Endometrial microvascular endothelial cells (primary cell): Measurements from ENCODE around the gene KIF2A. TPM values are rescaled to one million over a fixed set of nuclear protein-coding genes. Genes with fewer than 3 reads are reported as not detected.
"Not testable (repeated sequence)": the region's sequence is repeated elsewhere in the genome, so short reads cannot be mapped to it uniquely, and the experiment has no call there.

Experiments
- in situ Hi-C: cut with HindIII; loops from 2 replicates; pipeline ENCODE4 v1.10.0; 2017; ENCODE audit warnings: low sequenced_read_pairs, low pct_unique_long_range_greater_than_20kb; ENCODE audit errors: inconsistent ontology term
- total RNA-seq: library from RNA; depleted of rRNA; stranded (reverse); fragments of >200 nt; gene quantifications from one replicate; pipeline ENCODE4 v1.2.3, GENCODE V29; 2015; ENCODE audit errors: inconsistent ontology term

Gene KIF2A
- total RNA-seq, 1 donor from 2014 or later, result 44.0 TPM

- in situ Hi-C loops, result no loop called here
Observed at GRCh38 chr5:62287237-62287636, 18.8 kb upstream of the KIF2A start.

DNA sequence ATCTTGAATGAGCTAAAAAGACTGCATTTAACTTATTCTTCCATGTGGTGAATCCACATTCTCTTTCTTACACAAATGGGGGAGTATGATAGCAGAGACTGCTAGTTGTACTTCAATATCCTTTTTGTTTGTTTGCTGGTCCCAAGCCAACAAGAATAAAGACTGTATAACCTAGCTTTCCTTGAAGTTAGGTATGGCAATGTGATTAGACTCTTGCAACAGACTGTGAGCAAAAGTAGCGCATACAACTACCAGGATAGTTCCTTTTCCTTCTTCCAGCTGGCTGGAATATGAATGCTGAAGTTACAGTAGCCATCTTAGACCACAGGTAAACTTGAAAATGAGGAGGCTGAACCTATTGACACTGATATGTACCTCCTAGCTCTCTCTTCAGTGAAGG, 17.9 kb upstream of the KIF2A start:
- in situ Hi-C loops, result no loop called here

DNA sequence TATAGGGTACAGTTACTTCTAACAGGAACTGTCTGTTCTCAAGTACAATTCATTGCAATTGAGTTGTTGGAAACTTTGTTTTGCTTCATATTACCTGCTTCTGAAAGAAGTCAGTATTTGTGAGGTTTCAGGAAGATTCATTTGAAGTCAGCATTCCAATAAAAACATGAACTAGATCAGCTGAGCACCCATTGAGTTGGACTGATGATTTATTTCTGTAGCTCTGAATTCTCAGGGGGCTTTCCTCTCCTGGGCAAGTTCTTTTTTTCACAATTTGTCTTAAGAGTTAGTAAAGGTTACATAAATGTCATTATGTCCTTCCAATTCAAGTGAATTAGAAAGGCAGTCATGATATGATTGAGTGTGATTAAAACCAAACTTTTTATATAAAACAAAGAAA, 16.2 kb upstream of the KIF2A start:
- in situ Hi-C loops, result no loop called here

DNA sequence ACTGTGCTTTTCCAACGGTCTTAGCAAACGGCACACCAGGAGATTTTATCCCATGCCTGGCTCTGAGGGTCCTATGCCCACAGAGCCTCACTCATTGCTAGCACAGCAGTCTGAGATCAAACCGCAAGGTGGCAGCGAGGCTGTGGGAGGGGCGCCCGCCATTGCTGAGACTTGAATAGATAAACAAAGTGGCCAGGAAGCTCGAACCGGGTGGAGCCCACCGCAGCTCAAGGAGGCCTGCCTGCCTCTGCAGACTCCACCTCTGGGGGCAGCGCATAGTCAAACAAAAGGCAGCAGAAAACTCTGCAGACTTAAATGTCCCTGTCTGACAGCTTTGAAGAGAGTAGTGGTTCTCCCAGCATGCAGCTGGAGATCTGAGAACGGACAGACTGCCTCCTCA, 14.2 kb upstream of the KIF2A start:
- in situ Hi-C loops, result not testable (repeated sequence)

- in situ Hi-C loops, result no loop called here
Observed at GRCh38 chr5:62296998-62297397, 9.0 kb upstream of the KIF2A start.

DNA sequence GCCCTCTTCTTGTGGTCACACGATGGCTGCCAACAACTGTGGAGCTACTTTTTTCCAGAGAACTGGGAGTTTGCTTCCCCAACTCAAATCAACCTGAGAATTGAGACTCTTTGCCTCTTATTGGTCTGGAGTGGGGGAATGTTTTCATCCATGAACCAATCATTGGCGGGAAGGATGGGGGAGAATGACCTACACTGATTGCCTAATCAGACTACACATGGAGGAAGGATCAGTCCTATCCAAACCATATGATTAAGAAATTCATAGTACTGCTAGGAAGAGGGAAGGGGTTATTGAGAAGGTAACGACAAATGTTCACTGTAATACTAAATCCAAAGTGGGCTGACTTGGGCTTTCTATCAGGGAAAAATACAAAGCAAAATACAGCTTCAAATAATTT, 7.9 kb upstream of the KIF2A start:
- in situ Hi-C loops, result no loop called here

DNA sequence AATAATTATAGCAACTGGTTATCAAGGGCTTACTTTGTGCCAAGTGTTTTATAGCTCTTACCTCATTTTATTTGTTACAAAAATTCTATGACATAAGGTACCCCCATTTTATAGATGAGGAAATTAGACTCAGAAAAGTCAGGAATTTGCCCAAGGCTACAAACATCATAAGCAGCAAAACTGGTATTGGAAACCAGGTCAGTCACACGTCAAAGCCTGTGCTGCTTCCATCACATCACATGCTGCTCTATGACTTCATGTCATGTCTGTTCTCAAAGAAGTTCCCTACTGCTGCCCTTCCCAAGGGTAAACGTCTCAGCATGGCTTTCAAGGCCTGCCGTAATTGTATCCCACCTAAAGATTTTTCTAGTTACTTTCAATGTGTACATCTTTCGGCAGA, 6.9 kb upstream of the KIF2A start:
- in situ Hi-C loops, result no loop called here

DNA sequence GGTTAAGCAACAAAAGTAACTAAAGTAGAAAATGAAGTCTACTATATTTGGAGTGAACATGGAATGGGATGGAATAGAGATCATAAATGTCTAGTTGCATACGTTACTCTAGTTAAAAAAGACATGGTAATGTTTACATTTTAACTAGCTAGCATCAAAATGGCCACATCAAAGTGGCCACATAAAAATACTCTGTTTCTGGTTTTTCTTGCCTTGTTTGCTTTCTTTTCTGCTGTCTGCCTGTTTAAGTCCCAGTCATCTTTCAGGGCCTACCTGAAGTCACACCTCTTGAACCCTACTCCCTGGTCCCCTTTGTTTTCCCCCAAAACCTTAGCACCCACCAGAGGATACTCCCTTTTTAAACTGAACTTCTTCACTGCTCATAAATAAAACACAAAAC, 6.4 kb upstream of the KIF2A start:
- in situ Hi-C loops, result no loop called here

GRCh38 chr5:62305358-62305714, 670 bp upstream of the KIF2A start:
- in situ Hi-C loops, result no loop called here

GRCh38 chr5:62306323-62306895, 403 bp downstream of the KIF2A start:
- in situ Hi-C loops, result no loop called here

GRCh38 chr5:62306896-62307689, 1.1 kb downstream of the KIF2A start:
- in situ Hi-C loops, result no loop called here

- in situ Hi-C loops, result no loop called here
Observed at GRCh38 chr5:62308439-62308838, 2.4 kb downstream of the KIF2A start.

DNA sequence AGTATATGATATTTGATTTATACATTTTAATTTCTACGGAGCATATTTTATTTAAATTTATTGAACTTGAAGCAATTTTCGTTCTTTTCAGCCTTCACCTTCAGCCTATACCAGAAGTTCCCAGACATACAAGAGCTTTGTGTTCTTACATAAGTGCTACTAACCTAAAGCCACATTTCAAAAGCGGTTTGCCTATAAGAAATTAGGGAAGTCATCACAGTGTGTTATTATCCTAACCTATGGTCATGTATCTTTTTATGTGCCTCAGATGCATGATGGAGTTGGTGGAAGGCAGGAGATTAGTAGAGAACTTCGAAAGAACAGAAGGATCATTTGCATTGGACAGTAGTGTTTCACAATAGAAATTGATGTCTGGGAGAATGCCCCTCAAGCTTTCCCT, 3.1 kb downstream of the KIF2A start:
- in situ Hi-C loops, result no loop called here

DNA sequence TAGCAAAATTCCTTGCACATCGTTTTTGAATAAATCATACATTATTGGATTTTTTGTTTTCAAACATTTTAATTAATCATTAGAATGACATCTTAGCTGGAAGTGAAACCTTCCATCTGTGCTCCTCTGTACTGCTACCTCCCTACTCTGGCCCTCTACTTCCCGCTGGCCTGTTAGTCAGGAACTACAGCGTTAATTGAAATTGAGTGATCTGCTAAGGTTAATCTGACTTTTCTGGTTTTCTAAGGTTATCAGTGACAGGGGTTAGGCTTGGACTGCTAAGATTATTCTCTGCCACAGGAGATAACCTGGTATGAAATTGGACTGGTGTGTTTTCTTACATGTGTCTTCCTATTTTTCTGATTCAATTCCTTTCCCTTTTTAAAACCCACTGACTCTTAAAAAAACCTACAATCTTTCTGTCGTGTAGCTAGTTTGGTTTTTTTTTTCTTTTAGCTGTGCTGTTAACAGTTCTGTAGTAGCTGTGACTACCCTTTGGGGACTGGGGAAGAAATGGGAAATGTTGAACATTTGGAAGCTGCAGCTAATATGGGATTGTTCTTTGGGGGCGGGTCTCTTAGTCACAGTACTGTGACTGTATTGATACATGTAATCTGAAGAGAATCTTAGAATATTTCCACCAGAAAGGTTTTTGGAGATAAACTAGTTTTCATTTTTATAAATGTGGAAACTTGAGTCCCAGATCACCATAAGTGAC, 4.6 kb downstream of the KIF2A start:
- in situ Hi-C loops, result no loop called here

- in situ Hi-C loops, result no loop called here
Observed at GRCh38 chr5:62312036-62312435, 6.0 kb downstream of the KIF2A start.

- in situ Hi-C loops, result no loop called here
Observed at GRCh38 chr5:62312674-62313073, 6.7 kb downstream of the KIF2A start.

DNA sequence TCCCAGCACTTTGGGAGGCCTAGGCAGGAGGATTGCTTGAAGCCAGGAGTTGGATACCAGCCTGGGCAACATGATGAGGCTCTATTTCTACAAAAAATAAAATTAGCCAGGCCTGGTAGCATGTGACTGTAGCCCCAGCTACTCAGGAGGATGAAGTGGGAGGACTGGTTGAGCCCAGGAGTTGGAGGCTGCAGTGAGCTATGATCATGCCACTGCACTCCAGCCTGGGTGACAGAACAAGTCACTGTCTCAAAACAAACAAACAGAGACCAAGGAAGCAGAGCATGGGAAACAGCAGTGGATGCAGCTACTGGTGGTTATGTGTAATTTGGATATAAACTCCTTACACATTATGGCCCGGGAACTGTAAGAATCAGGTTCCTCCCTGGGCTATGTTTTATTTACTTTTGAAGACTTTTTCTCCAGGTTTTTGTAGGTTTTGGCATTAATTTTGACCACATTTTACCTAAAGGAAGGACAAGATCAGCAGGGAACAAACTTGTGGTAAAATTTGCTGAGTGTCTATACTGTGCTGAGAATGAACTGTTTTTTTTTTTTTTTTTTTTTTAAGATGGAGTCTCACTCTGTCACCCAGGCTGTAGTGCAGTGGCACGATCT, 8.3 kb downstream of the KIF2A start:
- in situ Hi-C loops, result no loop called here

GRCh38 chr5:62315376-62316175, 9.6 kb downstream of the KIF2A start:
- in situ Hi-C loops, result no loop called here

- in situ Hi-C loops, result no loop called here
Observed at GRCh38 chr5:62316176-62316502, 10.1 kb downstream of the KIF2A start.
